Activated effector memory CD4-positive, alpha-beta T cell treated with Interleukin-2 at 50 U/mL for 16 hours (primary cell): ENCODE measurements around the gene EML6.
A peak's percentile ranks its signal among the peaks of the same experiment; 100 is the strongest.

Experiments used
- DNase-seq: peaks from one replicate; pipeline ENCODE4 v3.0.0-alpha.2; 2020

Gene EML6

DNA sequence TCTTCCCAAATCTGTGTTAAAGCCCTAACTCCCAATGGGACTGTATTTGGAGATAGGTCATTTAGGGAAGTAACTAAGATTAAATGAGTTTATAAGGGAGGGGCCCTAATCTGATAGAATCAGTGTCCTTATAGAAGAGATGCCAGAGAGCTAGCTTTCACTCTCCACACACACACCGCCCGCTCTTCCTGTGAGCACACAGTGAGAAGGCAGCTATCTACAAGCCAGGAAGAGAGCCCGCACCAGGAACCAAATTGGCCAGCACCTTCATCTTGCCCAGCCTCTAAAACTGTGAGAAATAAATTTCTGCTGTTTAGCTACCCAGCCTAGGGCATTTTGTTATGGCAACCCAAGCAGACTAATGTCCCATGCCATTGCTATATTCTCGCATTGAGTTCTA, 201.6 kb downstream of the EML6 start:
- no peak for DNase-seq

DNA sequence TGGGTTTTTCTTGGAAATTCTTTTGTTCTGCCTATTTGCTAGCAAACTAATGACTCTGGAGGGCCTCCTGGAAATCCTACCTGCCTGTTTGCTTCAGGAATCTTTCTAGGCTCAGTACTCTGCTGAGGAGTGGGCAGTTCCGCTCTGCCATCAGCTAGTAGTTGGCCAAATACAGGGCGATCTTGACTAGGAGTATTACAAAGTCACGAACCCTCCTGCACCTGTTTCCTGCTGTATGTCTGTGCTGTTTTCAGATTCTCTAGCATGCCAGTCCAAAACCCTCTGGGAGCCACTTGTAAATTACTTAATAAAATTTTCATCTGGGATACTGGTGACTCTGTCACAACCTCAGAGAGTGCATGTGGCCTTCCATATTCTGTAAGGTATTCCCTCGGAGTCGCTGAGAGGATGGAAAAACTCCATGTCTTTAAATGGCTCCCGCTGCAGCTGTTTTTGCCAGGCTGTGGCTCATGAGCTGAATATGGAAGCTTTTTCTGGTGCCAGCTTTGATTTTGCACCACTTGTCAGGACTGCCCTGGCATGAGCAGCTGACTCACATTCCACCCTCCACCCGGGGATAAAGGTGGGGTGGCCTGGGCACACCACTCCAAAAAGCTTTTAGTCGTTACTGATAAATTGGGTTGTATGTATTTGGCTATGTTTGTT, 203.8 kb downstream of the EML6 start:
- DNase-seq: no peak

DNA sequence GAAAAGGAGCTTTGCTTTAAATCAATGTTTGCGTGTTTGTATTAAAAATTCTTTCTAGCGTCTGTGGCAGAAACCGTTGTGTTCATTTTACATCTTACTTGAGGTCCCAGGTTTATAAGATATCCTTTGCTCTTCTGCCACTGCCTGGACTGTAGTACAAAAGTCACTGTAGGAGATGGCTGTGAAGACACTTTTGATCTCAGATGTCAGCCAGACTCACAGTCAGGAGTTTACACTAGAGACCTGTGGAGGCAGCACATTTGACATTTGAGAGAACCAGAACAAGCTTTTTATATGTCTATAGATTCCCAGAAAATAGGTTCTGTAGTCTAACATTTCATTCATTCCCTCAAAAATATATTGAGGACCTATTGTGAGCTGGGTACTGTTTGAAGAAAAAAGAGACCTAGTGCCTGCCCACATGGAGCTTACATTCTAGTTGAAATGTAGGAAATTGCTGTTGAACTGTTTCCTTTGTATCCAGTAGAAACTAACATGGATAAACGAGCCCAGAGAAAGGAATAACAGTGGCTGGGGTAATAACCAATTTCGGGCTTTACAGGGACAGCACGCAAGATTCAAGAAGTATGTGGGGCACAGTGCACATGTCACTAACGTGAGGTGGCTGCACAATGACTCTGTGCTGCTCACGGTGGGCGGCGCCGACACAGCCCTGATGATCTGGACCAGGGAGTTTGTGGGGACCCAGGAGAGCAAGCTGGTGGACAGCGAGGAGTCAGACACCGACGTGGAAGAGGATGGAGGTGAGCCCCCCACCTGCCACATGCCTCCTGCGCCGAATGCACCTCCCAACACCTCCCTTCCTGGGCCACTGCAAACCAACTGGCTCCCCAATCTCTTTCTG, 204.5 kb downstream of the EML6 start:
- DNase-seq: no peak

DNA sequence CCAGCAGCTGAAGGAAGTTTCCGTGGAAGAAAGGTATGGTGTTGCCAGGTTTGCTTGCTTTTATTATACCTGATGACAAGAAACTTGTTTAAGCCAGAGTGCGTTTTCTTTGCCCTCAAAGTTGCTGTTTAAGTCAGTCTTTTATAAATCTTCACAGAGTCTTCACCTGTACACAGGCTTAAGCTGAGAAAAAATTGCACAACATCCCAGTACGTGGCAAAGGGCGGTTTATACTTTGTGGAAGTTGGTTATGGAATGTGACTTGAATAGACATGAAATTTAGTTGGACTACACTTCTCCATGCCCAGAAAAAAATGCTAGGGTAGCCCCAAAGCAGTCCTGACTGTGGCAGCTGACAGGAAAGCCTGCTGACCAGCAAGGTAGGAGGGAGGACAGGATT, 205.3 kb downstream of the EML6 start:
- DNase-seq: no peak

DNA sequence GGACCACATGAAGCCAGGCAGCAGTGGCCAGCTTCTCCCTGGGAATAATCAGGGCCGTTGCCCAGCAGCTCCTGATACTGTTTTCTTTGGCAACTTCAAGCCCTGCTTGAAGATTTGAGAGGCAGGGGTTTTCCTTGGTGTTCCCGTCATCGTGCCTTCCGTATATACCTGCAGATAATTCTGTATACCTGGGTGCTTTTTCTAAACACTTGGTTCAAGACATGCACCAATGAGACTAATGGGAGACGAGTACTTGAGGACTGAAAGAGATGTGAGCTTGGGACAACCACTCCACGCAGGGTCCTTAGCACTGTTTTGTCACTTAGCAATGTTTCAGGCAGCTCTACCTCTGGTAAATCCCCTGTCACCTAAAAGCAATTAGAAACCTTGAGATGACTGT, 208.0 kb downstream of the EML6 start:
- no peak for DNase-seq

DNA sequence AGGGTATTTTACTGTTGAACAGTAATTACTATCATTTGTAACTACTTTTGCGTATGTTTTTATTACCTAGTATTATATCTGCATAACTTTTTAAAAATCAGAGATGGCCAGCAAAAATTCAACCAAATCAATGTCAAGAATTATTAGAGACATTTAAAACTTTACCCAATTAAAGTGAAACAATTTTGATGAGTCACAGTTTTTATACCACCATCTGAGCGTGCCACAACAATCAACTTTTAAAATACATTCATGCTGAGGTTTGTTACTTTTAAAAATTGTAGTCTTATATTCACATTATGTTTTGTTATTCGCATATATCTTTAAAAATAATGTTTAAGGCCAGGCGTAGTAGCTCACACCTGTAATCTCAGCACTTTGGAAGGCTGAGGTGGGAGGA, 211.9 kb downstream of the EML6 start:
- DNase-seq: no peak

DNA sequence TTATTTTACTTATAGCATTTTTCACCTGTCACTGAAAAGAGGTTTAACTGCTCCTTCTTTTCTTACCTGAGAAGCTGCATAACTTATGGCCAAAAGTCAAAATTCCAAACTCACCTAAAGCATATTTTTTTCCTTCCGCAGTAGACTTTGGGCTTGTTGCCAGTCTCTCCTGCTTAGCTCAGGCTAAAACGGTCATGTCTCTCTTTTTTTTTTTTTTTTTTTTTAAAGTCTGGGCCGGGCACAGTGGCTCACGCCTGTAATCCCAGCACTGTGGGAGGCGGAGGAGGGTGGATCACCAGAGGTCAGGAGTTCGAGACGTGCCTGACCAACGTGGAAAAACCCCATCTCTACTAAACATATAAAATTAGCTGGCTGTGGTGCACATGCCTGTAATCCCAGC, 213.3 kb downstream of the EML6 start:
- DNase-seq: no peak

DNA sequence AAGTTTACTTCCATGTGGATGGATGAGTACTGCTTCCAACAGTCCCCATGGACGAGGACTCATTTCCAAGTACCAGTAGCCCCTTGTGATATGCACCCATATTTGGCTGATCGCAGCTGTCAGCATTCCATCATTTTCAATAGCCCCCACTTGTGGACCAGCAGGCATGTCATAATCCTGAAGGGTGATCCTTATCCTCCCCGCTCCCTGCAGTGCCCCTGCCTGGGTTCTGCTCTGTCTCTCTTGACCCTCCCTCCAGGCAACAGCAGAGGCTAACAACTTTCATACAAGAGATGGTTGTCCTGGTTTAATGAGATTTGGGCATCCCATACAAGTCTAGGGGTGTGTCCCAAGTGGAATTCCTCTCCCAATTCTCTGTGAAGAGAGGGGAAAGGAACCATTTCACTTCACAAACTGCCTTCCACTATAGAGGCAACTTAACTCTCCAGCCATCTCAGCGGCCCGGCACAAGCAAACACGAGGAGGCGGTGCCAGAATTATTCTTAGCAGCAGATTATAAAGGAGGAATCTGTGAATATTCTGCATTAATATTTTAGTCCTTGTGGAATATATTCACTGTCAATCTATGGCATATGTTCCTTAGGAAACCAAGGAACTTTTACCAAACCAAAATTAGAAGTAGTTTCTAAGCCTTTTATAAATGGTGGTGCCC, 216.1 kb downstream of the EML6 start:
- DNase-seq: no peak

DNA sequence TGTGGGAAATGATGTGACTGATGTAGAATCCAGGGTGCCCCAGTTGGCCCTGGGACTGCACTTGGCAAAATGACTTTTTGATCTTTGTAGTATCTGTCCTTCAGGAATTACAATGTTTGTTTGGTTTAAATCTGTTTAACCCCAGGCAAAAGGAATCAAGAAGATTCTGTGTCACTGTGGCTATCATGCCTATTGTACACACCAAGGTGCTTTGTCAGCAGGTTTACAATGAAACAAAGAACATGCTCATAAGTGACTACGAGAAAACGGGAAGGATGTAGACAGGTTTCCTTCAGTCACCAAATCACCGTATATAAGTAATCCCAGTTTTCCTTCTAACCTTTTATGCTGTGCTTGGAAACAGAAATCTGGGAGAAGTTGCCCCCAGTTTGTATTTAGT, 217.3 kb downstream of the EML6 start:
- no peak for DNase-seq

DNA sequence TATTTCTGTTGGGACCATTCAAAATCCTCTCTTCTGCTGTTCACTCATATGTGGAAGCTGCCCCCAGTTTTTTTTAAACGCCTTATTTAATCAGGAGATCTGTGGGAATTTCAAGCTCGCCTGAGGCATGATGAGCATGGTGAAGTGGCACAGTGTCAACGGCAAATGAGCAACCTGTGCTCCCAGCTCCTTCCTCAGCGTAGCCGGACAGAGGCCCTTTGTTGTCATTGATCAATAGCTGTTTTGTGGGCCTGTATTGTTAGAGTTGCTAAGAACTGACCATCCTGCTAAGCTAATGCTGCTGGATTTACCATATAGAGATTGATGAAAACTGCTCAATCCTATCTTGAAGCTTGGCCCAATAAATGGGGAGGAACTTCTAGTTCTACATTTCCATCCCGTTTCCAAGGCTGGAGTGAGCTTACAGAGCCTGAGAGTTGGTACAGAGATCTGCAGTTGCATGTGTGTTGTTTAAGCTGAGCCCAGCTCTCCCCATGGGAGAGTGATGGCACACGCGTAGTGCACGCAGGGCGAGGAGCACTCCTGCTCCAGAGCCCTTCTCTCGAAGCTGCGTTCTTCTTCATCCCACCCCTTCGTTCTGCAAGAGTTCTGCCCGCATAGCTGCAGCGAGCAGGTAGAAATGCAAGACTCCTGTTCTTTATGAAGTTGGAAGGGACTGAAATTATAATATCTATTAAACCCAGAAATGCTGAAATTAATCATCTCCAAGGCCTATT, 218.0 kb downstream of the EML6 start:
- no peak for DNase-seq

DNA sequence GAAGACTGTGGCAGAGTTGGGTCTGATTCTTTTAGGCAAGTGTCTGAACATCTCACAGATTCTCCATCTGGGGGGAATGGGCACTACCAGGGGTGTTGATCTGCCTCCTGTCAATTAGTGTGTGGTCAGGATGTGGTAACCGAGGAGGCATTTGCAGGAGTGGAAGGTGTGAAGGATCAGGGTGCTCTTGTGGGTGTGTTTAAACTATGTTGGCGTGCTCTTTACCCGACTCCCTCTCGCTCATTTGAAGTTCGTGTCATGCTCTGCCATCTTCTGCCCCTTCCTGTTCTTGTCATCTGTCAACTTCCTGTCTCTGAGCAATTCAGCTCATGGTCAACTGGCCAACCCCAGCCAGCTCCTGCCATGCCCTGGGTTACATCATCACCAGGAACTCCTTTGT, 218.9 kb downstream of the EML6 start:
- DNase-seq: peak; percentile 6

DNA sequence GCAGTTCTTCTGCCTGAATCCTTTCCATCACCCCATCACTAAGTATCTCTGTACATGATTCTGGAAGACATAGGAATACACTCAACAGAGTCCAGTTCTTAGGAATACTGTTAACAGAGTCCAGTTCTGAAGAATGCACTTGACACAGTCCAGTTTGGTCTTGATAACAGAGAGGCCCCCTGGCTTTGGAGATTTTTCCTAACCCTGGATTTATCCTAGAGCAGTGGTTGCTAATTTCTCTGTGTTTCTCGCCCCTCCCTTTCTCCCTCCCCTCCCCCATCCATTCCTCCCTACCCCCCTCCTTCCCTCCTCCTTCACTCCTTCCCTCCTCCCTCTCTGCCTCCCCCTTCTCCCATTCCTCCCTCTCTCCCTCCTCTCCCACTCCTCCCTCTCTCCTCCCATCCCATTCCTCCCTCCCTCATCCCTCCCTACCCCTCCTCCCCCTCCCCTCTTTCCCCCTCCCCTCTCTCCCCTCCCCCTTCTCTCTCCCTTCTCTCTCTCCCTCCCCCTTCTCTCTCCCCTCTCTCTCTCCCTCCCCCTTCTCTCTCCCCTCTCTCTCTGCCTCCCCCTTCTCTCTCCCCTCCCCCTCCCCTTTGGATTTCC, 221.4 kb downstream of the EML6 start:
- DNase-seq: no peak

DNA sequence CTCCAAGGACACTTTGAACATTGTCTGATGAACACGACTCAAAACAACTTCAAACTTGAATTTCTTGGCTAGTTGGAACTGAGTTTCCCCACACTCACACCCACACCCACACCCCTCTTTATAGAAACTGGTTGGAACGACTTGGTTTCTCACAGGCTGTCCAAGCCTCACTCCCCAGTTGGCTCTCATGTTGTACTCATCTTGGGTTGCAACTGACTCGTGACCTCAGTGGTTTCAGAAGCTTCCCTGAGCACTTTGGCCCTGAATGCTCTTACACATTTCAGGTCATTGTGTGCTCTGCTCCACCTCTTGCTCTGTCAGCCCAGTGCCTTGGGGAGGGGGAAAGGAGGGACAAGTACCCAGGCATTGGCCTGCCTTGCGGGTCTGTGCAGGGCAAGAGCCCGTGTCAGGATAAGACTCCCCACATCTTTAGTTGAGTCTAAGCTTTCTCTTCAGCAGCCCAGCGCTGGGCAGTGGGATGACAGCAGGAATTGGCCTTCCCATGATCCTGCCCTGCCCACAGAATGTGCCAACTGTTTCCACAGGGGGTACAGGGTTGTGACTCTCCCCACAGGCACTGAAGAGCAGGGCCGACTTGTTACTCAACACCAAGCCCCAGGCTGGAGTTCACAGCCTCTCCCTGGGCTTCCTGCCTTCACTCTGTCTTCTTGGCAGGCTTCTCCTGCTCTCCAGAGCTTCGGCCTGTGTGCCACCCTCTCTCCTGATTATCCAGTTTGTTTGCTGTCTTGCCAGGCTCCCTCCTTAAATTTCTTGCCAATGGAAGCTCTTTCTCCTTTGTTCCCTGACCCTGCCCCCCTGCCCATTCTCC, 222.1 kb downstream of the EML6 start:
- no peak for DNase-seq

DNA sequence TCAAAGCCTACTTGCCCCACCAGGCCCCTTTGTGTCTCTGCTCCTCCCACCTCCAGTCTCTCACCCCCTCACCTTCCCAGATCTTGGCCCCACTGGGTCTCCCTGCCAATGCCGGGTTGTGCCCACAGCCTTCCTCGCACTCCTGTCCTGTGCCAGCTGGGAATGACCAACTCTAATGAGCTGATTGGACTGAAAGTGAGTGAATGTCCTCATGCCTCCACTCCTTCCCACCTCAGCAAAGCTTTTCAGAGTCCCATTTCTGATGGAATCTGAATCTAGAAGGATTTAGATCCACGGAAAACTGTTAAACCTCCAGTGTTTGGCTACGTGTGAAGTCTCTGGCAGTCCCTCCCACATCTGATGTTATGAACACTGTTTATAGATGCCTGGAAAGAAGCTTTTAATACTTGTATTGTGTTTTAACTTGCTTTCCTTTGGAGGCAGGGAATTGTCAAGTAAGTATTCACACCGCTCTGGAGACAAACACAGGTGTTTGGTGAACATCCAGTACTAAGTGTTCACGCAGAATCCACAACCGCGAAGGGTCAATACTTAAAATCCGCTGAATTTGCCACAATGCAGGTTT, 222.9 kb downstream of the EML6 start:
- no peak for DNase-seq

DNA sequence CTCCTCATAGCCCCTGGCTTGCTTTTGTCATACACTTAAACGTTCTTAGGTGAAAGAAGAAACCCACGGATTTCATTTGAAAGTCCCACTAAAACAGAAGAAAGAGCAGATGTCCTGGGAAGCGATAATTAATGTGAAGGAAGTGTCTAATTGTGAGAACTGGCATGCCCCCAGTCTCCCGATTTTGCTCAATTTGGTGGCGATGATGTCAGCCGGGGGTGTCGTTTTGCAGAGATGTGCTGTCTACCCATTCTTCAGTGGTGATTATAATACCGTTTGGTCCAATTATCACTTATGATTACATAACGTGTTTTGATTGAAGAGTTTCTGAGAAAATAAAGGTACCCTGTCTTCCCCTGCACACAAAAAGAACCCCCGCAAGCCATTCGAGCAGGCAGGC, 223.7 kb downstream of the EML6 start:
- DNase-seq: no peak

DNA sequence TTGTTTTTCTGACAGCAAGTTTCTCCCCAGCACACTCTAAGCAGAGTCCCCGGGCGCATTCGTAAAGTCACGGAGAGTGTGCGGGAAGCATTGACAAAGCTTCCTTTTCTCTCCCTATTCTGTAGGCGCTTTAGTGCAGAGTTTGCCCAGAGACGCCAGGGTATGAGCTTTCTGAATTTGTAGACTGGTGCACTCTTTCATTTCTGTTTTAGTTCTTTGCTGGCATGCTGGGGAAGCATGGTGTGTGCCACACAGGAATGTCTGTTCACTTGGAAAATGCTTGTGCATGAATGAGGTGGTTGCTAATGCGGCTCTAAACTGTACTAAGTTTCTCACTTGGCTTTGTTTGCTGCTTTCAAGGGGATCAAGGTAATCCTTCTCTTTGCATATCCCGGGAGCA, 224.2 kb downstream of the EML6 start:
- no peak for DNase-seq

DNA sequence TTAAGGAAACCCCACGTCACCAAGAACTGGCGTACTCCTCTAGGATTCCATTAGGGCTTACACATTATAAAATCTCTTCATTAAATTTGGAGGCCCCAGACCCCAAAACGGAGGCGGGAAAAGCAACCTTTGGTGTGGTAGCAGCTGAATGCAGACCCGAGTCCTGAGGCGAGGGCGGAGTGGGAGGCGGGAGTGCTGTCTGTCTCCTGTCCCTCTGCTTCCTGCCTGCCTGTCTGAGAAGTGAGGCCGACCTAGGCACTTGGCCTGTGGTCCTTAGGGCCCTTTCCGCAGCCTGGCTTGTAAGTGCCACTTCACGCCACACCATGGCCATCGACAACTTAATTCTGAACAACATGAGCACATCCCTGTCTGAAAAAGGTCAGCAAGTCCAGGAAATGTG, 224.7 kb downstream of the EML6 start:
- no peak for DNase-seq

DNA sequence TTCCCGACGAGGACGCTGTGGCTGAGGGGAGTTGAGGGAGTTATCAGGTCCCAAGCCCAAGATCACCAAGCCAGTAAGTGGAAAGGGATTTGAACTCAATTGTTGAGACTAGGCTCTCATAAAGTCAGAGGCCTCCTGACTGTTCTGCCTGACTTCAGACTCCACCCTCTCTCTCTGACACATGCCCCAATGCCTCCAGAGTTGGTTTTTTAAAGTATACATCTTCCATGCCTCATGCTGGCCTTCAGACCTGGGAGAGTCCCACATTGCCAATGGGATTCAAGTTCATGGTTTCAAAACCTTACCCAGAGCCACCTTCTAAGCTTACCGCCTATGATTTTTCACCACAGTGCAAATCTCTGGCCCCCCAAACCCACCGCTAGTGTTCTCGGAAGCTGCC, 226.0 kb downstream of the EML6 start:
- no peak for DNase-seq

DNA sequence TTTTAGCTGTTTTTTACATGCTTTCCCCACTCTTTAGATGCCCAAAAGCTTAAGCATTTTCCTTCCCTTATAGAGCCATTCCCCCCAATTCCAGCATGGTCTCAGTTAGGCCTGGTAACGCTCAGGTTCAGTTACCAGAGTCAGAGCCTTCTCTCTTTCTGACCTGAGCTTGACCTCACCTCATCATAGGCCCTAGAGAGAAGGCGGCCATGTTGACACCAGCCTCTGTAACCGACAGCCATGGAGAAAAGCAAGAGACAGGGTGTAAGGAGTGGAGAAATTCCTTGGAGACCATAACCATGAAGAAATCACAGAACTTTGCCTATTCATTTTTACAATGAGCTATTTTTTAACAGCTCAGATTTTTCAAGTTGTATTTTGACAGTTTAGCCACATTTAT, 227.3 kb downstream of the EML6 start:
- DNase-seq: no peak

DNA sequence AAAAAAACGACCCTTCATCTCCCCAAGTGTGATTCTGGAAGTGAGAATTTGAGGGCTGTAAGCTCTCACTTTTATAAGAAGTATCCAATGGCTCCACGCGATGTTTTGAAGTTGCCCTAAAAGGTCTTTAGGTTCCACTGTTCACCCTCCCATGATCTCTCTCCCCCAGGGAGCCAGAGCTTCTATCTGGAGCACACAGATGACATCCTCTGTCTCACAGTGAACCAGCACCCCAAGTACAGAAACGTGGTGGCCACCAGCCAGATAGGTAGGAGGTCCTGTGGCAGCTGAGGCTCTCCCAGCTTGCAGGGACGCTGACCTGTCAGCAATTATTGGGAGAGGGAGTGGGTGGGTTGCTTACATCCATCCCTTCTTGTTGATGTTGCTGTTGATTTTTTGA, 229.0 kb downstream of the EML6 start:
- DNase-seq: no peak

DNA sequence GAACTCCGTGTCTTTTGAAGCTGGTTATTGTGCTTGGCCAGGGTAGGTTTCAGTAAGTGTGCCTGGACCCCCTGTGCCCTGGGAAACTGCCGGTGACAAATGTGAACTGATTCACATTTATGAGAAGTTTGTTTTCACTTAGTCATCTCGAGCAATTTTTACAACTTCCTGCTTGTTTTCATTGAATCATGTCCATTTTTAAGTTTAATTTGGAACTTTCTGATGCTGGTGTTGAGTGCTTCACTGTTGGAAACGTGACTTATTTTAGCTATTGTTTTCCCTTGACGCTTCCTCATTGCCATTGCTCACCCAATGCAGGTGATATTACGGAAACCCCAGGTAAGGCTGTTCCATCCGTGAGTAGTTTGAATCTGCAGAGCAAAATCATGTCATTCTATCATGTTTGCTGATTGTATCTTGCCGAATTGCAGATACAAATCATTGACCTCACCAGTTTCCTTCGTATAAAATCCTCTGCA, 229.6 kb downstream of the EML6 start:
- DNase-seq: no peak

DNA sequence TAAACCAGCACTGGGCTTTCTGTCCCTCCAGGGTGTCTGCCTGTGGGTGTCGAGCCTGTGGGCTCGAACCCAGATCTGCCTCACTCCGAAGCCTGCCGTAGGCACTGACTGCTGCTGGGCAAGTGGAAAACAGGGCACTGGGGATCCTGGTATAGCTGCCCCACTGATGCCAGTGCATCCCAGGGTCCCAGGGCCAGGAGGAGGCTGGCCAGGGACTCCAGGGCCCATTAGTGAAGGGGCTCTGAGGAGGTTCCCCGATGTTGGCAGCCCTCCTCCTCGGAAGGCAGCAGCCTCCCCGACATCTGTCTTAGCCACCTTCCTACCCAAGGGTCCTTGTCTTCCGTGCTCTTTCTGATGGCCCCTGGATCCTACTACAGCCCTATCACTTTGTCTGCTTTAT, 230.7 kb downstream of the EML6 start:
- no peak for DNase-seq
